ENCODE measurements around the gene TMEM213. TPM values are rescaled to one million over a fixed set of nuclear protein-coding genes. Genes with fewer than 3 reads are reported as not detected.

The TMEM213 gene
- total RNA-seq, 2 donors from 2014 or later = not detected

DNA sequence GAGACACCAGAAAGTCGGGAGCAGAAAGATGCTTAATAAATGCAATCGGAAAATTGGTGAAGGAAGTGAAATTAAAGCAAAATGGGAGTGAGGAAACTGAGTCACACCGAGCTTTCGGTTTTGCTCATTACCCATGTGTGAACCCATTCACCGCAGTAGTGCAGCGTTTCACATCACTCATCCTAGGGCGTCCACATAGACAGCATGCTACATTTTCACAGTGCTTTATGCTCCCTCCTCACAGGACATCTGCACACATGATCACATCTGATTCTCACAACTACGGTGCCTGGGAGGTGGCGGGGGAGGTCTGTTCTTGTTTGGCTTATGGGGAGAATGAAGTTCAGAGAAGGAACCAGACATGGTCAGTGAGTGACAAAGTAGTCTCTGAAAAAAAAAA is 36.8 kb downstream of the TMEM213 start:
- H3K9me3 ChIP-seq (ENCODE audit: control insufficient read depth, low read length, poor library complexity, severe bottlenecking) = no peaks in the 10 kb centered on the region
- Mint-ChIP-seq H3K4me3 (no peak overlapping the region), H3K36me3 (ENCODE audit: low read depth) (no peaks in the 10 kb centered on the region), H3K4me1 (no peaks in the 10 kb centered on the region), H3K27ac (no peak overlapping the region), H3K27me3 (peaks cover 68% of the 10 kb centered on the region)
- DNase-seq (no peak), ATAC-seq (no peak)

DNA sequence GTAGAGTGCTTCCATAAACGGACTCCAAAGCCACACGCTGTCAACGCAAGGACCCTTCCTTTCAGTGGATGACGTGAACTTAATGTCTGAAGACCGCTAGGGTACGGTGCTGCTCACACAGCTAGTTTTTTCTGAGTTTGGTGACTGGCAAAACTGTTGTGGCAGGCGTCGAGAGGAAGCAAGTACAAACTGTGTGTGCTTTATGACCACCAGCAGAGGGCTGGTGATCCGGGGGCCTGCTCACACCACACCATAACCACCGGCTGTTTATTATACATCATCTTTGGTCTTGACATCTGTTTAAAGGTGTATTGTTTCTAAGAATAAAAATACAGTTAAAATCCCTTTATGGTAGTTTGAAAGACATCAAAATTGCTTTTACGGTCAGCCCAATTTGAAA is 37.3 kb downstream of the TMEM213 start:
- no peaks in the 10 kb centered on the region for H3K9me3 ChIP-seq (ENCODE audit: control insufficient read depth, low read length, poor library complexity, severe bottlenecking)
- Mint-ChIP-seq H3K4me3 (no peak overlapping the region), H3K4me1 (no peaks in the 10 kb centered on the region), H3K27ac (no peak overlapping the region), H3K27me3 (peaks cover 71% of the 10 kb centered on the region), H3K36me3 (ENCODE audit: low read depth) (no peaks in the 10 kb centered on the region)
- DNase-seq = no peak
- no peak for ATAC-seq

DNA sequence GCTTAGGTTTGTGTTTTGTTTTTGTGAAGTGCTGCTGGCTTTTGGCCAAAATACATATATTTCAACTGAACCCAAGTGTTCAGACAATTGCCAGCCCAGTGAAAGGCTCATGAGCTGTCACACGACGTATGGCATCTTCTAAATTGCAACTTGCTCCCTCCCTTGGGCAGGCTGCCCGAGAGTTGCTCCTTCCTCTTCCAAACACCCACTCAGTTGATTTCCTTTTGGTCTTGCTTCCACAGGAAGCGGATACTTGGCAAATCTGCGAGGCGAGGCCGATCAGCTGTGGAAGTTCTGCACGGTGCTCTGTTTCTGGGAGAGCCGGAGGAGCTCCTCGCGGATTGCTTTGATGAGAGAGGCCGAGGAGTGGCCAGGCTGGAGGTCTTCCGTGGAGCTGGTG is 39.8 kb downstream of the TMEM213 start:
- no peak for DNase-seq
- H3K27ac Mint-ChIP-seq = no peak overlapping the region
- ATAC-seq = no peak
- peaks cover 70% of the 10 kb centered on the region for H3K27me3 Mint-ChIP-seq
- H3K36me3 Mint-ChIP-seq (ENCODE audit: low read depth) = no peaks in the 10 kb centered on the region
- H3K4me1 Mint-ChIP-seq = no peaks in the 10 kb centered on the region
- no peaks in the 10 kb centered on the region for H3K9me3 ChIP-seq (ENCODE audit: control insufficient read depth, low read length, poor library complexity, severe bottlenecking)
- H3K4me3 Mint-ChIP-seq = no peak overlapping the region

DNA sequence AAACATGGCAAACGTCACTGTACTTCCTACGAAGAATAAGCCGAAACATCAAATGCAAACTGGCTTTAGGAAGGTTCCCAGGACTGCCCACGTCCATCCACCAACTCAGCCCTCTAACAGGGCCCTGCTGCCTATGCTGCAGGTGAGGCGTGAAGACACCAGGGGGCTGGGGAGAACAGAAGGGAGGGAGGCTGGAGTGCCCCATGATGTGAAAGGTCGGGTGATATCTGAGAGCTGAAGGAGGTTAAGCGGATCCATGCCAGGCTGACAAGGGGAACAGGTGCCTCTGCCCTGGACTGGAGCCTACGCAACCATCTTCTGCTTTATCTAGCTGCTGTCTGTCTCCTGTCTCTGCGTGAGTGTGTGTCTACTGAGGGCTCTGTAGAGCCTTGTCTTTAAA is 40.4 kb downstream of the TMEM213 start:
- no peak overlapping the region for H3K4me3 Mint-ChIP-seq
- no peaks in the 10 kb centered on the region for H3K4me1 Mint-ChIP-seq
- no peaks in the 10 kb centered on the region for H3K36me3 Mint-ChIP-seq (ENCODE audit: low read depth)
- H3K27ac Mint-ChIP-seq = no peak overlapping the region
- no peaks in the 10 kb centered on the region for H3K9me3 ChIP-seq (ENCODE audit: control insufficient read depth, low read length, poor library complexity, severe bottlenecking)
- DNase-seq (no peak), ATAC-seq (no peak)
- H3K27me3 Mint-ChIP-seq = peaks cover 65% of the 10 kb centered on the region

DNA sequence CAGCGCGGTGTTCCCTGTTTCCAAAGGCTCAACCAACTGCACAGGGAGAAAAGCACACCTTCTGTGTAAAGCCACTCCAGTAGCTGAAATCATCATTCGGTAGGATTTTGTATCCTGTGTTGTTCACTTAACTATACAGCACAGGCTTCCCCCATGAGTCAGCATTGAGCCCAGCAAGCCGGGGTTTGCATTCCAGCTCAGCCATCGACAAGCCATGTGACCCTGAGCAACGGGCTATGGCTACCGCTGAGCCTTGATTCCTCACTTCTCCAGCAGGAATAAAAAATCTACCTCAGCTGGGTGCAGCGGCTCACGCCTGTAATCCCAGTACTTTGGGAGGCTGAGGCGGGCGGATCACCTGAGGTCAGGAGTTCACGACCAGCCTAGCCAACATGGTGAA is 44.3 kb downstream of the TMEM213 start:
- DNase-seq = no peak
- Mint-ChIP-seq H3K4me1 (no peaks in the 10 kb centered on the region), H3K4me3 (no peak overlapping the region), H3K36me3 (ENCODE audit: low read depth) (no peaks in the 10 kb centered on the region), H3K27ac (no peak overlapping the region), H3K27me3 (peaks cover 45% of the 10 kb centered on the region)
- no peak for ATAC-seq
- H3K9me3 ChIP-seq (ENCODE audit: control insufficient read depth, low read length, poor library complexity, severe bottlenecking) = no peaks in the 10 kb centered on the region

DNA sequence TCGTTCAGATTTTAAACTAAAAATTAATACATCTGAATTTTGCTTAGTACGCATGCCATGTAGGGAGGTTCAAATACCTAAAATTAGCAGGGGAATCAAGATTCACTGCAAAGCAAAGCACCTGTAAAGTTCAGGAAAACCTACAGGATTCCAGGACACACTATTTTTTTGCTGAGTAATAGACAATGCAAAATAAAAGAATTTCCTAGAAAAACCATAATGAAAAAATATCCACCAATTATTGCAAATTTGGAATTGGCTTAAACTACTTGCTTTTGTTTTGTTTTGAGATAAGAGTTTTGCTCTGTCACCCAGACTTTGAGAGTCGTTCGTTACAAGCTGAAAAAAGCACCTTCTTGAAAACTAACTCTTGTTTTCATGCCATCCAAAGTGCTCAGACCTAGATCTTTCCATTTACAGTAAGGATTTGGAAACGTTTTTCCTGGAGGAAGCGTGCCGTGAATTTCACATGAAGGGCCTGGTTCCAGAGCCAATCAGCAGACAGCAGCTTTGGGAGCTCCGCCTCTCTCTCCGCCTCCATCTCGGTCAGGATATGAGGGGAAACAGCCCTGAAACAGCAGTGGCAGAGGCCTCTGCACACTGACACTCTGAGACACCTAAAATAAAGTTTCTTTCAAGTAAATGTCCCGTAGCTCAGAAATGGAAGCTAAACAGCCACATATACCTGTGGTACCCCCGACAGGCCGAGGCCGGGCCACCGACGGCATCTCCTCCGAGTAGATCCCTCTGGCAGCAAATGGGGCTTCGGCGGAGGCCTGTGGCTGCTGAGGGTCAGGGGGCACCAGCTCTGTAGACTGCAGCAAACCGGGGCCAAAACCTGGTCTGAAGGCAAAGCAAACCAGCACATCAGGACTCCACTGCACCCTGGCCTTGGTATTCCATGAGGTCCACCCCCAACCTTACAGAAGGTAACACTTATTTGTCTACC is 46.1 kb downstream of the TMEM213 start:
- H3K36me3 Mint-ChIP-seq (ENCODE audit: low read depth) = no peaks in the 10 kb centered on the region
- H3K4me3 Mint-ChIP-seq = no peak overlapping the region
- no peaks in the 10 kb centered on the region for H3K4me1 Mint-ChIP-seq
- no peak for DNase-seq
- no peak overlapping the region for H3K27ac Mint-ChIP-seq
- H3K27me3 Mint-ChIP-seq = peaks cover 35% of the 10 kb centered on the region
- no peak for ATAC-seq
- no peaks in the 10 kb centered on the region for H3K9me3 ChIP-seq (ENCODE audit: control insufficient read depth, low read length, poor library complexity, severe bottlenecking)

DNA sequence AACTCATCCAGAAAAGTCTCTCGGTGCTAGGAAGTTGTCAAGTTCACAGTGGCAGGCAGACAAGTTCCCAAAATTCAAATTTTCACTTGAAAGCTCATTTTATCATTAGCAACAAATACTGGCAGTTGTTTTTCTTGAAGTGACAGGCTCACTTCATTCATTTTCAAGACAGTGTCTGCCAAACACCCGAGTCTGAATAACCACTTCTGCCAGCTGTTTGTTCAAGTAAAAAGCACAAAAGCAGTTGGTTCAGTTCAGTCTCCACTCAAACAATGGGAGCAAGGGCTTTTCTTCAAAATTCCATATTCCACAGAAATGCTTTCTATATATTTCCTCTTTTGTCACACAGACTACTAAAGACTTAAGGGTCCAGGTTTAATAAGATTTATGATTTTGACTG is 47.9 kb downstream of the TMEM213 start:
- DNase-seq = no peak
- H3K9me3 ChIP-seq (ENCODE audit: control insufficient read depth, low read length, poor library complexity, severe bottlenecking) = no peaks in the 10 kb centered on the region
- Mint-ChIP-seq H3K4me1 (no peaks in the 10 kb centered on the region), H3K36me3 (ENCODE audit: low read depth) (no peaks in the 10 kb centered on the region), H3K4me3 (no peak overlapping the region), H3K27ac (no peak overlapping the region), H3K27me3 (peaks cover 23% of the 10 kb centered on the region)
- ATAC-seq = no peak

DNA sequence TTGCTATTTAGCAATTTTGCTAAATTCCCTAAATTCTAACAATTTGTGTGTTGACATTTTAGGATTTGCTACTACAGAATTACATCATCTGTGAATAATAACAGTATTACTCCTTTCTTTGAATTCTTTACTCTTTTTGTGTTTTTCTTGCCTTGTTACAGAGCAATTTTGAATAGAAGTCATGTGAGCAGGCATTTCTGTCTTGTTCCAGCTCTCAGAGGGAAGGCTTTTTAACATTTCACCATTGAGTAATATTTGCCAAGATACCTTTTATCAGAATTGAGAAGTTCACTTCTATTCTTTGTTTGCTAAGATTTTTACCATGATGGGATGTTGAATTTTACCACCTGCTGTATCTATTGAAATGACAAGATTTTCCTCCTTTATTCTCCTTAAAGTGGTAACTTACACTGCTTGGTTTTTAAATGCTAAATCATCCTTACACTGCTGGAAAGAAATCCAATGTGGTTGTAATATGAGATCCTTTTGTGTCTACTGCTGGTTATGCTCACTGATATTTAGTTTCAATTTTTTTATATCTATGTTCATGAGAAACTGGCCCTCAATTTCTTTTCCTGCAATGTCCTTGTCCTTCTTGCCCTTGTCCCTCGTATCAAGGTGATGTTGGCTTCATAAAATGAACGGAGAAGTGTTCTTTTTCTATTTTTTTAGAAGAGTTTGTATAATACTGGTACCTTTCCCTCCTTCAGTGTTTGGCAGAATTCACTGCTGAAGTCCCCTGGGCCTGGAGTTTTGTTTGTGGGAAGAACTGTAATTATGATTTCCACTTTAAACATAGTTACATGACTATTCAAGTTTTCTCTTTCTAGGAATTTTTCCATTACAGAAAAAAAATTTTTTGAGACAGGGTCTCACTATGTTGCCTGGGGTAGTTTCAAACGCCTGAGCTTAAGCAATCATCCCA is 50.5 kb downstream of the TMEM213 start:
- Mint-ChIP-seq H3K4me1 (no peaks in the 10 kb centered on the region), H3K36me3 (ENCODE audit: low read depth) (no peaks in the 10 kb centered on the region), H3K27ac (no peak overlapping the region), H3K27me3 (peaks cover 29% of the 10 kb centered on the region), H3K4me3 (no peak overlapping the region)
- DNase-seq (no peak), ATAC-seq (no peak)
- H3K9me3 ChIP-seq (ENCODE audit: control insufficient read depth, low read length, poor library complexity, severe bottlenecking) = no peaks in the 10 kb centered on the region

DNA sequence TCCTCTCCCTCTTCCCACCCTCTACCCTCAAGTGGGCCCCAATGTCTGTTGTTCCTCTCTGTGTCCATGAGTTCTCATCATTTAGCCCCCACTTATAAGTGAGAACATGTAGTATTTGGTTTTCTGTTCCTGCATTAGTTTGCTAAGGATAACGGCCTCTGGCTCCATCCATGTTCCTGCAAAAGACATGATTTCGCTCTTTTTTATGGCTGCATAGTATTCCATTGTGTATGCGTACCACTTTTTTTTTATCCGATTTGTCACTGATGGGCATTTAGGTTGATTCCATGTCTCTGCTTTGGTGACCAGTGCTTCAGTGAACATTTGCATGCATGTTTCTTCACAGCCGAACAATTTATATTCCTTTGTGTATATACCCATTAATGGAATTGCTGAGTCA is 51.9 kb downstream of the TMEM213 start:
- no peaks in the 10 kb centered on the region for H3K4me1 Mint-ChIP-seq
- H3K4me3 Mint-ChIP-seq = no peak overlapping the region
- DNase-seq = no peak
- no peak for ATAC-seq
- H3K27me3 Mint-ChIP-seq = peaks cover 29% of the 10 kb centered on the region
- no peak overlapping the region for H3K27ac Mint-ChIP-seq
- H3K9me3 ChIP-seq (ENCODE audit: control insufficient read depth, low read length, poor library complexity, severe bottlenecking) = no peaks in the 10 kb centered on the region
- H3K36me3 Mint-ChIP-seq (ENCODE audit: low read depth) = no peaks in the 10 kb centered on the region

DNA sequence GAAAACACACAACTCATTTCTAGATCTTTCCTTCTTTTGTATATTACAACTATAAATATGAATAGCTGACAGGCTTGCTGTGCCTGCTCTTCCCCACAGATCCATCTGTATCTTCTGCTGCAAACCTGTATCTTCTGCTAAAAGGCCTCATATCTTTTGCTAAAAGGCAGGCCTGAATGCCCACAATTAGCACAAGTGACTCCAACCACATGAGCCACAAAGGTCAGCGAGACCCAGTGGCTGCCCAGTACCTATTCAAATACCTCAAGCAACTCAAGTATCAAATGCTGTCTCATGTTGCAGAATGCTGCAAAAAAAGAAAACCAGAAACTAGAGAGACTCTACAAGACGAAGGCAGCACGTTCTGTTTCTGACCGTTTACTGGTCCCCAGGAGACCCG is 54.7 kb downstream of the TMEM213 start:
- Mint-ChIP-seq H3K4me1 (no peaks in the 10 kb centered on the region), H3K36me3 (ENCODE audit: low read depth) (no peaks in the 10 kb centered on the region), H3K27ac (no peak overlapping the region), H3K27me3 (peaks cover 19% of the 10 kb centered on the region), H3K4me3 (no peak overlapping the region)
- no peak for DNase-seq
- no peaks in the 10 kb centered on the region for H3K9me3 ChIP-seq (ENCODE audit: control insufficient read depth, low read length, poor library complexity, severe bottlenecking)
- no peak for ATAC-seq

DNA sequence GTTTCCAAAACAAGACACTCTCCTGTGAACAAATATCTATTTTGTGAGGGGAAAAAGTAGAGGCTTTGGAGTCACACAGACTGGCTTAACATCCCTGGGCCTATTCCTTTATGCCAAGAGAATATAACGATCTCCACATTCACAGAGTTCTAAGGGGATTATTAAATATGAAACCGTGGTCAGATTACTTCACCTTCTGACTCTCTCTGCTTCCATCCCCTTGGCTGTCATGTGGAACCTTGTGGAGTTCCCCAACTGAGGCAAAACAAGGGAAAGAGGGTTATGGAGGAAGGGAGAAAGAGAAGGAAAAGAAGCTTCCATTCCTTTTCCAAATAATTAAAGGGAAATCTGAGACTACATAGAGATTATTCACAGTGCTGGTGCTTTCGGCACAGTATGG is 55.7 kb downstream of the TMEM213 start:
- DNase-seq (no peak), ATAC-seq (no peak)
- Mint-ChIP-seq H3K4me1 (no peaks in the 10 kb centered on the region), H3K4me3 (no peak overlapping the region), H3K36me3 (ENCODE audit: low read depth) (no peaks in the 10 kb centered on the region), H3K27me3 (peaks cover 19% of the 10 kb centered on the region), H3K27ac (no peak overlapping the region)
- no peaks in the 10 kb centered on the region for H3K9me3 ChIP-seq (ENCODE audit: control insufficient read depth, low read length, poor library complexity, severe bottlenecking)

DNA sequence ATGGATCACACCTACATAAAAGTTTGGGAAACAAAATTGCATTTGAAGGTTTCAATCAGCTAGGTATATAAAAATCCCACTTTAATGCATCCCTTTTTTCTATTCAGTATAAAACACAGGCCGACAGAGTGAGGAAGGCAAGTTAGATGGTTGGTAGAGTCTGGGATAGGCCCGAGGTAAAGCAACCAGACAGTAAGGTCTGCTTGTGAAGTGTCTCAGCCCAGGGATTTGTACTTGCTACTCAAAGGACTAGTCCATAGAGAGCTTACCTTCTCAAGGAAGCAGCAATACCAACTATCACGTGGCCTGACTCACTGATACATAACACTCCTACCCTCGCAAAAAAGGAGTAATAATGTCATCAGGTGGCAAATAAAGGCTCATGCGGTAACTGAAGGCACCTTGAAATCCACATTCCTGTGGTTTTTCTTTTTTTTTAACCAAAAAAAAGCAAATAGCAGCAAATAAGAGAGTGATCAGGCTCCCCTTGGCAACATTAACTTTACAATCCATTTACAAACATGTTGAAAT is 56.4 kb downstream of the TMEM213 start:
- DNase-seq = no peak
- Mint-ChIP-seq H3K4me1 (no peaks in the 10 kb centered on the region), H3K27me3 (peaks cover 20% of the 10 kb centered on the region), H3K4me3 (no peak overlapping the region), H3K36me3 (ENCODE audit: low read depth) (no peaks in the 10 kb centered on the region), H3K27ac (no peak overlapping the region)
- no peak for ATAC-seq
- H3K9me3 ChIP-seq (ENCODE audit: control insufficient read depth, low read length, poor library complexity, severe bottlenecking) = no peaks in the 10 kb centered on the region

DNA sequence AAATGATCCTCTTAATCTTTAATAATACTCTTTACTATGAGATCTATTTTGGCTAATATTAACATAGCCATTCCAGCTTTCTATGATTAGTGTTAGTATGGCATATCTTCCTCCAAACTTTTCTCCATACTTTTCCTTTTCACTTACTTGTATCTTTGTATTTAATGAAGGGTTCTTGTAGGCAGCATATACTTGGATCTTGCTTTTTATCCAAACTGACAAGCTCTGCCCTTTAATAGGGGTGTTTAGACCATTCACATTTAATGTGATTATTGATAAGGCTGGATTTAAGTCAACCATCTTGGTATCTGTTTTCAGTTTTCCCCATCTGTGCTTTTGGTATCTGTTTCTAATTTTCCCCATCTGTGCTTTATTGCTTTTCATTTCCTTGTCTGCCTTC is 59.9 kb downstream of the TMEM213 start:
- Mint-ChIP-seq H3K4me3 (no peak overlapping the region), H3K4me1 (no peaks in the 10 kb centered on the region), H3K27me3 (peaks cover 14% of the 10 kb centered on the region), H3K27ac (no peak overlapping the region), H3K36me3 (ENCODE audit: low read depth) (no peaks in the 10 kb centered on the region)
- H3K9me3 ChIP-seq (ENCODE audit: control insufficient read depth, low read length, poor library complexity, severe bottlenecking) = no peaks in the 10 kb centered on the region
- ATAC-seq = no peak
- DNase-seq = no peak
